WTC11 (cell line): ENCODE measurements around the gene PDE1C. TPM values are rescaled to one million over a fixed set of nuclear protein-coding genes. Genes with fewer than 3 reads are reported as not detected.
A peak's percentile ranks its signal among the peaks of the same experiment; 100 is the strongest.

Source experiments
- ATAC-seq: fragments of 200-7000 bp; cut with Tn5 transposase; 2 replicates; pipeline ENCODE4 v1.10.0; 2021; ENCODE audit warnings: mild to moderate bottlenecking, moderate library complexity
- CTCF ChIA-PET: fragments of 300-600 bp; sonication (Branson Sonifier 250); formaldehyde crosslinking; loops from one replicate; lab custom pipeline; 2021; ENCODE audit warnings: antibody characterized with exemption; lab: Charles Lee
- POLR2A ChIA-PET: fragments of 350-600 bp; sonication (Branson Sonifier 250); formaldehyde crosslinking; loops from one replicate; lab custom pipeline; 2021; ENCODE audit warnings: antibody characterized with exemption; lab: Charles Lee
- DNase-seq: peaks from one replicate; pipeline ENCODE4 v3.0.0; 2021; ENCODE audit warnings: low spot score
- H3K27ac Mint-ChIP-seq: 2 replicates; pipeline ENCODE4 v1.8.0; 2021; ENCODE audit warnings: mixed read lengths
- H3K27me3 Mint-ChIP-seq: 2 replicates; pipeline ENCODE4 v1.8.0; 2021; ENCODE audit warnings: low read depth, mild to moderate bottlenecking, moderate library complexity, mixed read lengths
- H3K36me3 Mint-ChIP-seq: 2 replicates; pipeline ENCODE4 v1.8.0; 2021; ENCODE audit warnings: mixed read lengths
- H3K4me1 Mint-ChIP-seq: 2 replicates; pipeline ENCODE4 v1.8.0; 2022; ENCODE audit warnings: mixed read lengths
- H3K4me3 Mint-ChIP-seq: 2 replicates; pipeline ENCODE4 v1.8.0; 2021; ENCODE audit warnings: mild to moderate bottlenecking, moderate library complexity, mixed read lengths
- H3K9me3 Mint-ChIP-seq: 2 replicates; pipeline ENCODE4 v1.8.0; 2021; ENCODE audit warnings: mixed read lengths
- ATF3 ChIP-seq: sonication (generic); formaldehyde crosslinking; conservative IDR thresholded peaks from 2 replicates; pipeline ENCODE4 v1.8.1; 2022; ENCODE audit warnings: mild to moderate bottlenecking, missing genetic modification reagents
- CTCF ChIP-seq: fragments of 200-600 bp; IDR thresholded peaks from 2 replicates; pipeline ENCODE4 v1.8.0; 2022; ENCODE audit warnings: antibody characterized with exemption
- EMX1 ChIP-seq: fragments of 250-450 bp; sonication (Bioruptor Pico); IDR thresholded peaks from 2 replicates; pipeline ENCODE4 v1.8.0; 2021; ENCODE audit warnings: mild to moderate bottlenecking
- ETV6 ChIP-seq: sonication (generic); formaldehyde crosslinking; IDR thresholded peaks from 2 replicates; pipeline ENCODE4 v1.8.1; 2022; ENCODE audit warnings: mild to moderate bottlenecking, missing genetic modification reagents
- FOXK1 ChIP-seq: sonication (generic); formaldehyde crosslinking; IDR thresholded peaks from 2 replicates; pipeline ENCODE4 v1.8.0; 2022; ENCODE audit warnings: mild to moderate bottlenecking, moderate library complexity, missing genetic modification reagents
- HMGA2 ChIP-seq: fragments of 250-450 bp; sonication (Bioruptor Pico); IDR thresholded peaks from 2 replicates; pipeline ENCODE4 v1.4.0; 2021; ENCODE audit warnings: mild to moderate bottlenecking, moderate library complexity
- MXD4 ChIP-seq: fragments of 250-450 bp; sonication (Bioruptor Pico); IDR thresholded peaks from 2 replicates; pipeline ENCODE4 v1.8.0; 2021; ENCODE audit warnings: mild to moderate bottlenecking, moderate library complexity, borderline replicate concordance
- MYBL2 ChIP-seq: sonication (generic); formaldehyde crosslinking; IDR thresholded peaks from 2 replicates; pipeline ENCODE4 v1.8.1; 2023; ENCODE audit warnings: mild to moderate bottlenecking, moderate library complexity, missing genetic modification reagents
- NFATC4 ChIP-seq: fragments of 250-450 bp; sonication (Bioruptor Pico); IDR thresholded peaks from 2 replicates; pipeline ENCODE4 v1.9.0; 2021; ENCODE audit warnings: mild to moderate bottlenecking
- NR2C2 ChIP-seq: sonication (generic); formaldehyde crosslinking; IDR thresholded peaks from 2 replicates; pipeline ENCODE4 v1.8.0; 2022; ENCODE audit warnings: mild to moderate bottlenecking, missing genetic modification reagents
- RELA ChIP-seq: sonication (generic); formaldehyde crosslinking; IDR thresholded peaks from 2 replicates; pipeline ENCODE4 v1.8.1; 2022; ENCODE audit warnings: missing genetic modification reagents, mild to moderate bottlenecking, borderline replicate concordance
- RORB ChIP-seq: fragments of 250-450 bp; sonication (Bioruptor Pico); IDR thresholded peaks from 2 replicates; pipeline ENCODE4 v1.9.0; 2021; ENCODE audit warnings: mild to moderate bottlenecking
- SMAD3 ChIP-seq: sonication (generic); formaldehyde crosslinking; IDR thresholded peaks from 2 replicates; pipeline ENCODE4 v1.8.0; 2022; ENCODE audit warnings: missing genetic modification reagents, mild to moderate bottlenecking, borderline replicate concordance
- TEAD1 ChIP-seq: sonication (generic); formaldehyde crosslinking; IDR thresholded peaks from 2 replicates; pipeline ENCODE4 v1.8.0; 2022; ENCODE audit warnings: mild to moderate bottlenecking, missing genetic modification reagents
- ZBTB43 ChIP-seq: sonication (generic); formaldehyde crosslinking; IDR thresholded peaks from 2 replicates; pipeline ENCODE4 v1.8.1; 2023; ENCODE audit warnings: mild to moderate bottlenecking, missing genetic modification reagents
- ZNF121 ChIP-seq: sonication (generic); formaldehyde crosslinking; IDR thresholded peaks from 2 replicates; pipeline ENCODE4 v1.8.0; 2023; ENCODE audit warnings: missing genetic modification reagents
- ZNF317 ChIP-seq: sonication (generic); formaldehyde crosslinking; IDR thresholded peaks from 2 replicates; pipeline ENCODE4 v1.8.1; 2023; ENCODE audit warnings: low read depth, mild to moderate bottlenecking, moderate library complexity, missing genetic modification reagents, borderline replicate concordance
- ZNF416 ChIP-seq: fragments of 250-450 bp; sonication (Bioruptor Pico); IDR thresholded peaks from 2 replicates; pipeline ENCODE4 v1.9.0; 2021; ENCODE audit warnings: mild to moderate bottlenecking, inconsistent platforms
- ZSCAN18 ChIP-seq: fragments of 250-450 bp; sonication (Bioruptor Pico); IDR thresholded peaks from 2 replicates; pipeline ENCODE4 v2.1.2; 2022; ENCODE audit warnings: mild to moderate bottlenecking, moderate library complexity
- total RNA-seq: library from RNA; stranded (reverse); gene quantifications from 3 replicates; pipeline ENCODE4 v1.2.3, GENCODE V29; 2021
- TF ChIP-seq, protein P1 (sequence below): sonication (generic); formaldehyde crosslinking; IDR thresholded peaks from 2 replicates; pipeline ENCODE4 v1.8.1; 2022; ENCODE audit warnings: missing genetic modification reagents, borderline replicate concordance
- TF ChIP-seq, protein P2 (sequence below): sonication (generic); formaldehyde crosslinking; IDR thresholded peaks from 2 replicates; pipeline ENCODE4 v1.8.1; 2022; ENCODE audit warnings: low read depth, missing genetic modification reagents, borderline replicate concordance

PDE1C gene
- total RNA-seq, 1 experiment from 2014 or later = 0.55 TPM

GRCh38 chr7:32062150-32062549 is 8.1 kb downstream of the PDE1C start:
- ChIA-PET POLR2A (interaction anchor here (1.0 kb wide), 1 partner anchor 9 kb away, joined by 3 read pairs; no protein-coding TSS in a partner anchor), CTCF (interaction anchor here (0.9 to 2.1 kb wide), 13 partner anchors 8 to 318 kb away, joined by 3 to 10 read pairs (median 4); partner anchors contain the start of gene PDE1C)
- no peak overlapping the region for H3K4me3 Mint-ChIP-seq
- peak; percentile 85 for DNase-seq
- TF ChIP-seq CTCF (peak; percentile 62; the same call in 1 of the 2 replicates), SMAD3 (no peak)
- H3K36me3 Mint-ChIP-seq = no peaks in the 10 kb centered on the region
- ATAC-seq = peak; percentile 90
- peaks cover 83% of the 10 kb centered on the region for H3K27me3 Mint-ChIP-seq
- peaks cover 43% of the 10 kb centered on the region for H3K4me1 Mint-ChIP-seq
- no peaks in the 10 kb centered on the region for H3K9me3 Mint-ChIP-seq
- H3K27ac Mint-ChIP-seq = no peak overlapping the region

GRCh38 chr7:32061346-32061745 is 8.9 kb downstream of the PDE1C start:
- ATAC-seq (no peak), DNase-seq (no peak)
- Mint-ChIP-seq H3K4me3 (no peak overlapping the region), H3K4me1 (peaks cover 43% of the 10 kb centered on the region), H3K27ac (no peak overlapping the region), H3K36me3 (no peaks in the 10 kb centered on the region), H3K9me3 (no peaks in the 10 kb centered on the region), H3K27me3 (peaks cover 80% of the 10 kb centered on the region)
- no peak for TF ChIP-seq EMX1 (CRISPR knock-in tag)
- TF ChIP-seq, protein P1, sequence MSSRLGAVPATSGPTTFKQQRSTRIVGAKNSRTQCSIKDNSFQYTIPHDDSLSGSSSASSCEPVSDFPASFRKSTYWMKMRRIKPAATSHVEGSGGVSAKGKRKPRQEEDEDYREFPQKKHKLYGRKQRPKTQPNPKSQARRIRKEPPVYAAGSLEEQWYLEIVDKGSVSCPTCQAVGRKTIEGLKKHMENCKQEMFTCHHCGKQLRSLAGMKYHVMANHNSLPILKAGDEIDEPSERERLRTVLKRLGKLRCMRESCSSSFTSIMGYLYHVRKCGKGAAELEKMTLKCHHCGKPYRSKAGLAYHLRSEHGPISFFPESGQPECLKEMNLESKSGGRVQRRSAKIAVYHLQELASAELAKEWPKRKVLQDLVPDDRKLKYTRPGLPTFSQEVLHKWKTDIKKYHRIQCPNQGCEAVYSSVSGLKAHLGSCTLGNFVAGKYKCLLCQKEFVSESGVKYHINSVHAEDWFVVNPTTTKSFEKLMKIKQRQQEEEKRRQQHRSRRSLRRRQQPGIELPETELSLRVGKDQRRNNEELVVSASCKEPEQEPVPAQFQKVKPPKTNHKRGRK = no peak
- no peak for TF ChIP-seq FOXK1 (CRISPR knock-in tag)
- no peak for TF ChIP-seq ATF3 (CRISPR knock-in tag)
- no peak for TF ChIP-seq MYBL2 (CRISPR knock-in tag)
- TF ChIP-seq, protein P2, sequence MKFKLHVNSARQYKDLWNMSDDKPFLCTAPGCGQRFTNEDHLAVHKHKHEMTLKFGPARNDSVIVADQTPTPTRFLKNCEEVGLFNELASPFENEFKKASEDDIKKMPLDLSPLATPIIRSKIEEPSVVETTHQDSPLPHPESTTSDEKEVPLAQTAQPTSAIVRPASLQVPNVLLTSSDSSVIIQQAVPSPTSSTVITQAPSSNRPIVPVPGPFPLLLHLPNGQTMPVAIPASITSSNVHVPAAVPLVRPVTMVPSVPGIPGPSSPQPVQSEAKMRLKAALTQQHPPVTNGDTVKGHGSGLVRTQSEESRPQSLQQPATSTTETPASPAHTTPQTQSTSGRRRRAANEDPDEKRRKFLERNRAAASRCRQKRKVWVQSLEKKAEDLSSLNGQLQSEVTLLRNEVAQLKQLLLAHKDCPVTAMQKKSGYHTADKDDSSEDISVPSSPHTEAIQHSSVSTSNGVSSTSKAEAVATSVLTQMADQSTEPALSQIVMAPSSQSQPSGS (CRISPR knock-in tag) = no peak
- TF ChIP-seq RORB = no peak
- no peak for TF ChIP-seq ZNF121 (CRISPR knock-in tag)
- TF ChIP-seq TEAD1 (CRISPR knock-in tag) = no peak
- no peak for TF ChIP-seq CTCF
- no peak for TF ChIP-seq ETV6 (CRISPR knock-in tag)
- TF ChIP-seq MXD4 (CRISPR knock-in tag) = no peak
- TF ChIP-seq NFATC4 = no peak
- no peak for TF ChIP-seq ZNF317 (CRISPR knock-in tag)
- no peak for TF ChIP-seq ZBTB43
- no peak for TF ChIP-seq RELA (CRISPR knock-in tag)
- TF ChIP-seq HMGA2 (CRISPR knock-in tag) = no peak
- no peak for TF ChIP-seq ZNF416 (CRISPR knock-in tag)
- no peak for TF ChIP-seq ZSCAN18 (CRISPR knock-in tag)
- no peak for TF ChIP-seq NR2C2 (CRISPR knock-in tag)
- ChIA-PET CTCF (interaction anchor here (1.2 to 3.4 kb wide), 4 partner anchors 9 to 141 kb away, joined by 3 to 12 read pairs (median 6); partner anchors contain the start of gene PDE1C), POLR2A (no interaction called here)
